WI38 (cell line): ENCODE data around the gene MTARC2.

Experiments
- H3K4me3 ChIP-seq: 2 replicates; pipeline ENCODE4 v1.5.1; 2011; ENCODE audit warnings: low read depth, mild to moderate bottlenecking, control low read depth, low read length
- CTCF ChIP-seq: IDR thresholded peaks from 2 replicates; pipeline ENCODE4 v1.5.1; 2012; ENCODE audit warnings: low read depth, mild to moderate bottlenecking, control low read depth, low read length

Gene MTARC2

GRCh38 chr1:220759147-220759546 is 11.0 kb downstream of the MTARC2 start:
- H3K4me3 ChIP-seq: no peak overlapping the region
- no peak for TF ChIP-seq CTCF

- no peak for TF ChIP-seq CTCF
- H3K4me3 ChIP-seq: no peak overlapping the region
Observed at GRCh38 chr1:220761688-220762427, 13.7 kb downstream of the MTARC2 start.

GRCh38 chr1:220764757-220765156 is 16.6 kb downstream of the MTARC2 start:
- H3K4me3 ChIP-seq: no peak overlapping the region
- TF ChIP-seq CTCF: no peak

- TF ChIP-seq CTCF: no peak
- H3K4me3 ChIP-seq: no peak overlapping the region
Observed at GRCh38 chr1:220767312-220768125, 19.4 kb downstream of the MTARC2 start.

- H3K4me3 ChIP-seq: no peak overlapping the region
- TF ChIP-seq CTCF: no peak
Observed at GRCh38 chr1:220768126-220768601, 20.0 kb downstream of the MTARC2 start.

- H3K4me3 ChIP-seq: no peak overlapping the region
- TF ChIP-seq CTCF: no peak
Observed at GRCh38 chr1:220769205-220769604, 21.1 kb downstream of the MTARC2 start.

GRCh38 chr1:220770245-220770913 is 22.3 kb downstream of the MTARC2 start:
- TF ChIP-seq CTCF: no peak
- no peak overlapping the region for H3K4me3 ChIP-seq
